Activated naive CD4-positive, alpha-beta T cell treated with anti-CD3 and anti-CD28 coated beads, Interleukin-2, amount 50 U/mL, for 24 hours (primary cell): ENCODE data around the gene MACROH2A1.

Experiments used
- H3K27ac Mint-ChIP-seq: one replicate; pipeline ENCODE4 v1.8.0; 2021; ENCODE audit warnings: mild to moderate bottlenecking, mixed read lengths
- H3K27me3 Mint-ChIP-seq: one replicate; pipeline ENCODE4 v1.8.0; 2021; ENCODE audit warnings: mixed read lengths
- H3K36me3 Mint-ChIP-seq: one replicate; pipeline ENCODE4 v1.8.0; 2021; ENCODE audit warnings: mixed read lengths
- H3K4me1 Mint-ChIP-seq: one replicate; pipeline ENCODE4 v1.8.0; 2021; ENCODE audit warnings: mixed read lengths
- H3K4me3 Mint-ChIP-seq: one replicate; pipeline ENCODE4 v1.8.0; 2021; ENCODE audit warnings: mild to moderate bottlenecking, mixed read lengths
- H3K9me3 Mint-ChIP-seq: one replicate; pipeline ENCODE4 v1.8.0; 2021; ENCODE audit warnings: mixed read lengths

MACROH2A1 gene

DNA sequence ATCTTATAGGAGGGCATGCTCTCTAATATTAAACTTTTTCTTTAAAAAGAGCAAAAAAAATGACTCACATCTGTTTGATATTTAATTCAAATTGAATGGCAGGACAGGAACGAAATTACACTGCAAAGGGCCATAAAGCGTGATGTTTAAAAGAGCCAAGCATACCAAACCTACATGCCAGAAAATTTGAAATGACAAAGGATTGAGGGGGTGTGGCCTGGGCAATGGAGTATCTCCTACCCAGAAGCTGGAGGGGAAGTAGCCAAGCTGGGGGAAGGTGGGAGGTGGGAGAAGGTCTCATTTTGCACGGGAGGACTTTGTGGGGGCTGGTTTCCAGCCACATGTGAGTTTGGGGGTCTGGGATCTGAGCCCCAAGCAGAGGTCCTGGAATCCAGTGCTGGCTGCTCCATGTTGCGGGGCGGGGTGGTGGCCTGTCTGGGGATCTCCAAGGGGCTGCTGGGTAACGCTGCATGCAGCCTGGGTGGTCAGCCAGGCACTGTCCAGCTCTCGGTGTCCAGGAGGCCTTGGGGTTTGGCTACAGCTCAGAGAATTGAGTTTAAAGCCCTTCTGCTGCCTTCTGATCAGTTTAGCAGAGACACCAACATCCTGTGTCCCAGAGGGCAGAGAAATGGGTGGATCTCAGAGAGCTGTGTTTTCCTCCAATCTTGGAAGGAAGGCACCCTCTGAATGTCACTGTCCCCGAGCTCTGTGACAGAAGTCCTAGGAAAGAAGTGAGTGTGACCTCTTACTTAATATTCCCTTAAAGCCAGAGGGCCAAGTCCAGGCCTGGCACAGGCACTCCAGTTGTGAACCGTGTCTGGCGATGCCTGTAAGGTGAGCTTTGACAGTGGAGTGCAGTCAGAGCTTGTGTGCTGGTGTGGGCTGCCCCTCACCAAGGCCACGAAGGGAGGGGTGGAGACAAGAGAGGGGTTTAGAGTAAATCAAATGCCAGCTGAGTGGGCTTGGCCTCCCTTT is 40.5 kb upstream of the MACROH2A1 start:
- no peaks in the 10 kb centered on the region for H3K36me3 Mint-ChIP-seq
- H3K4me1 Mint-ChIP-seq, result no peaks in the 10 kb centered on the region
- no peak overlapping the region for H3K27ac Mint-ChIP-seq
- H3K9me3 Mint-ChIP-seq, result no peaks in the 10 kb centered on the region
- peaks cover 7% of the 10 kb centered on the region for H3K27me3 Mint-ChIP-seq
- H3K4me3 Mint-ChIP-seq, result no peak overlapping the region

DNA sequence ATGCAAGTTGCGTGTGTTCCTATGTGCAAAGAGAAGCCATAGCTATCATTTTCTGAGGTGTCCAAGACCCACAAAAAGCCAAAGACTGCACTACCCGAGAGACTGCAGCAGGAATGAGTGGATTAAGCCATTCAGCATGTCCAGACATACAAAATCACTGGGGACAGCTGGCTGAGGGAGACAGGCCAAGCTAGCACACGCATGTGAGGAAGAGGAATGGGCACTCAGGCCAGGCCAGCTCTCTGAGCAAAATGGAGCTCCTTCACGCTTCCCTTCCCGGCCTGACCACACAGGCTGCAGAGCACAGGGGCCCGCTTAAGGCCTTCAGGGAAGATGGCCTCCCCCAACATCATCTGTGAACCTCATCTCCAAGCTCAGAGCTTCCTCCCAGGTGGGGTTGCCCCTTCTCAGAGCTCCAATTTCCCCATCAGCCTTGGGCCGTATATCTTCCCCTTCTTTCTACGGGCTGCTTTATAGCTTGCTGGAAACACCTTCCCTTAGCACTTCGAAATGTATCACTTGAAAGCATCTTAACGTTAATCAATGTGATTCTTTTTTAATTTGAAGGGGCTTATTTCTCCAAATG is 39.7 kb upstream of the MACROH2A1 start:
- H3K9me3 Mint-ChIP-seq, result no peaks in the 10 kb centered on the region
- H3K27me3 Mint-ChIP-seq, result peaks cover 7% of the 10 kb centered on the region
- H3K27ac Mint-ChIP-seq, result no peak overlapping the region
- H3K4me3 Mint-ChIP-seq, result no peak overlapping the region
- no peaks in the 10 kb centered on the region for H3K4me1 Mint-ChIP-seq
- H3K36me3 Mint-ChIP-seq, result no peaks in the 10 kb centered on the region

DNA sequence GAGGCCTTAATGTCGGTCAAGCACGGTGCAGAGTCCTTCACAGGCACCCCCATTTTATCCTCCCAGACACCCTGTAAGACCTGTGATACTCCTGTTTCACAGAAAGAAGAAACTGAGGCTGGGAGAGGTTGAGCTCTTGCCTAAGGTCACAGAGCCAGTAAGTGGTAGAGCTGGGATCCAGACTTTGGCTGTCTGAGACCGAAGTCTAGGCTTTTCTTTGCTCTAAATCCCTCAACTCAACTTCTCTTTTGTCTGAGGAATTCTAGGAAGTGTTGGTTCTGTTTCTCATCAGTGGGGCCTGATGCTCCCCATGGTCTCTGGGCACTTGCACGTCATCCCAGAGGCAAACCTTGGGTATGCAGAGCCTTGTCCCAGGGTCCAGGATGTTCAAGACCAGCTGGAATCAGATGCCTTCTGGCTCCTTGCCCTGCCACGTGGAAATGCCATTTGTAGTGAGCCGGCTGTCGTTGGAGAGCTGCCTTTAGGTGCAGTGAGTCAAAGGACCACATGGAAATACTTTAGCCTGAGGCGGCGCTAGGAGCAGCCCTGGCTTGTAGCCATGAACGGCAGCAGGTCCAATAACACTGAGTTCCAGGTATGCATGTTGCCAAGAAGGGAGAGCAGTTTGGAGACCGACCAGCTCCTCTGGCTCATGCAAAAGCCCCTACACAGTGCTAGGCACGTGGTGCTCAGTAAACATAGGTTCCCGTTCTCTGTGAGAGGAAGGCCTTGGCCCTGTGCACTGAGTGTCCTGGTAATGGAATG is 38.9 kb upstream of the MACROH2A1 start:
- Mint-ChIP-seq H3K27me3 (peaks cover 7% of the 10 kb centered on the region), H3K4me3 (no peak overlapping the region), H3K27ac (no peak overlapping the region), H3K9me3 (no peaks in the 10 kb centered on the region), H3K36me3 (no peaks in the 10 kb centered on the region), H3K4me1 (no peaks in the 10 kb centered on the region)

DNA sequence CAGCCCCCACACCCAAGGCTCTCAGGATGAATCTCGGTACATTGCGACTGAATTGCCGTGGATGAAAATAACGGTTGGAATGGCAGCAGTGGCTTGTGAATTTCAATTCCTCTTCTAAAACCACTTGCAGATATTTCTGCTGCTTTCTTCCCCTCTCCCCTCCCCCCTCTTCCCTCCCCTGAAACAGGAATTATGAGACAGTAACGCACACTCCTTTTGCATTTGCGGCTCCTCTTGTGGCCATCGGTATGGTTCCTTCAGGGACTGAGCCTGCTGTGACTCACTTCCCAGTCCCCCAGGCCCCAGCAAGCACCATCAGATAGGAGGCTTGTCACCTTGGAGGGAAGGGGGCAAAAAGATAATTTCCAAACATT is 38.4 kb upstream of the MACROH2A1 start:
- Mint-ChIP-seq H3K27me3 (peaks cover 7% of the 10 kb centered on the region), H3K4me3 (no peak overlapping the region), H3K27ac (no peak overlapping the region), H3K36me3 (no peaks in the 10 kb centered on the region), H3K9me3 (no peaks in the 10 kb centered on the region), H3K4me1 (no peaks in the 10 kb centered on the region)

DNA sequence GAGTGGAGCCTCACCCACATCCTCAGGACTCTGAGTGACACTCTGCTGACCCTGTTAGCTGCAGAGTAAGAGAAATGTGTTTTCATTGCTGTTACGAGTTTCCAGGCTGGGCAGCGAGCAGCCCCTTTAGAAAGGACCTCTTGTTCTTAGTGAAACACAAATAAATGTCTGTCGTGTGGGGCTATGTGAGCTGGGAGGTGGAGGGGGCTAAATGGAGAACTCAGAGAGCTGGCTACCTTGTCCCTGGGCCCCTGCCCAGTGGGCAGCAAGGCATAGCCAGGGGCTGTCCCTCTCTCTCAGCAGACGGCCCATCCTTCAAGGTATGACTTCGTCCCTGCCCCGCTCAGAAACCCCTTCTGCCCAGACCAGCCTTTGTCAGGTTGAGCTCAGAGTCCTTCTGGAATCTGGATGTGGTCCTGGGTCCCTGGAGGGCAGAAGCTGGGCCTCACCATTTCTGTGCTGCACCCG is 38.0 kb upstream of the MACROH2A1 start:
- H3K4me1 Mint-ChIP-seq, result no peaks in the 10 kb centered on the region
- H3K27ac Mint-ChIP-seq, result no peak overlapping the region
- no peaks in the 10 kb centered on the region for H3K36me3 Mint-ChIP-seq
- H3K9me3 Mint-ChIP-seq, result no peaks in the 10 kb centered on the region
- H3K4me3 Mint-ChIP-seq, result no peak overlapping the region
- H3K27me3 Mint-ChIP-seq, result peaks cover 7% of the 10 kb centered on the region

DNA sequence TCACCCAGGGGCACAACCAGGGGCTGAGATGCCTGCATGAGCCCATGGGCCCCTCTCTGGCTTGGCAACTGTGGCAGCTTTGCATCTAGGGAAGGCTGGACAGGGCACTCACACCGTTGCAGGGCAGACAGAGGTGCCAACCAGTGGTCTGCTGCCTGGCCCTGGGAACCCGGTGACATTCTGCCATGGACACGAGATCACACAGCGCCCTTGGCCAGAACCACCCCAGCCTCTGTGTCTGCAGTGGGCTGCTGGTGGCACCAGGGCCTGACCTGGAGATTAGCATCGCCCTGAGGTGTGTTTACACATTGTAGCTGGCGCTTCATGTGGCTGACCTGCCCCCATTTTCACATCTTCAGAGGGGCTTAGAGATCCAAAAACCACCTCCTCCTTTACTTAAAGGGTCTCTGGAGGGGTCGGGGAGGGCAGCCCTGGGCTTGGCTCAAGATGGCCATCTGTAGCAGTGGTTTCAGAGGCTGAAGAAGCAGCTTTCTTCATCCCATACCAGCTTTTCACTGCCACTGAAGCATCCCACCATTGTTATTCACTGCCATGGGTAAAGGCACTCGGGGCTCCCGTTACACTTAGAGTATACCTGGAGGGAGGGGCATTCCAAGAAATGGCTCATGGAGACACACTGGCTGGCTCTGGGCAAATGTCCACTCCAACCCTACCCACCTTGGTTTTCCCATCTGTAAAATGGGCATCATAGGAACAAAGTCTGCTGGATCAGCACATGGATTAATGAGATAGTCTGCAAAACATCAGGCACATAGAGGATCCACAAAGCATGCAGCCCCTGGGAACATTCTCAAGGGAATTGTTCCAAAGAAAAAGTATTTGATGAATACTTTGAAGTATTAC is 36.7 kb upstream of the MACROH2A1 start:
- Mint-ChIP-seq H3K36me3 (no peaks in the 10 kb centered on the region), H3K9me3 (no peaks in the 10 kb centered on the region), H3K27ac (no peak overlapping the region), H3K4me1 (no peaks in the 10 kb centered on the region), H3K27me3 (peaks cover 7% of the 10 kb centered on the region), H3K4me3 (no peak overlapping the region)

DNA sequence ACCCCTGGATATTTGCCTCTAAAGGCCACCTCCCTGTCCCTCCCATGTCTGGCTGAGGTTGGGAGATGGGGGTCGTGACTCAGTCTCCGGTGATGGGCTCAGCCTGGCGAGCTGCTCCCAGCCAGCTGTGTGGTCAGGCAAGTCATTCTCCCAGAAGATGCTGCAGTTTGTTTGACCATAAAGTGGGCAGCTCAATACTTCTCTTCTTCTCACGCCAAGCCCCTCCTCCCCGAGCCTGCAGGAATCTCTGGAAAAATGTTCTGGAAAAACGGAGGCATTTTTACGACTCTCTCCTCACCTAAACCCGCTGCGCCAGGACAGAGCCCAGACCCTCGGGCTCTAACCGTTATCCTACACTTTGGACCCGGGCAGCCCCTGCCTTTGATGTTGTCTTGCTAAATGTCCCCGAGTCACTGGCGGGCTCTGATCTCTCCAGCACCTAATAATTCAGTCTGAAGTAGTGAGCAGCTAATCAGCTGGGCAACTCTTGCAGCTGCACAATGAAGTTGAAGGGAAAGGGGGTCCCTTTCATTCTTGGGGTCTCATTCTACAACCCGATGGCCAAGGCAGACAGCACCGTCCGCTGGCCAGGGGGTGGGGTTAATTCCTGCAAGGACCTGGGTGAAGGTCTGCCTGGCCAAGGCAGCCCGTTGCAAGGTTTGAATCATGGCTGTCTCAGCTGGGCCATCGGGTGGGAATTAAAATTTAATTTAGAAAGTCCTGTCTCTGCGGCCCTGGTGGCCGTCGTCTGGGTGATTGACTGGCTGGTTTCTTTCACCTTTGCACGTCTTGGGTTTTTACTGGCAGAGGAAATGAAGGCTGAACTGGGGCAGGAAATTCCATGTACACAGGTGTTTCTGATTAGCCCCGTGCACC is 35.8 kb upstream of the MACROH2A1 start:
- H3K4me3 Mint-ChIP-seq, result no peak overlapping the region
- no peaks in the 10 kb centered on the region for H3K36me3 Mint-ChIP-seq
- no peaks in the 10 kb centered on the region for H3K4me1 Mint-ChIP-seq
- no peaks in the 10 kb centered on the region for H3K9me3 Mint-ChIP-seq
- no peak overlapping the region for H3K27ac Mint-ChIP-seq
- H3K27me3 Mint-ChIP-seq, result peaks cover 7% of the 10 kb centered on the region

DNA sequence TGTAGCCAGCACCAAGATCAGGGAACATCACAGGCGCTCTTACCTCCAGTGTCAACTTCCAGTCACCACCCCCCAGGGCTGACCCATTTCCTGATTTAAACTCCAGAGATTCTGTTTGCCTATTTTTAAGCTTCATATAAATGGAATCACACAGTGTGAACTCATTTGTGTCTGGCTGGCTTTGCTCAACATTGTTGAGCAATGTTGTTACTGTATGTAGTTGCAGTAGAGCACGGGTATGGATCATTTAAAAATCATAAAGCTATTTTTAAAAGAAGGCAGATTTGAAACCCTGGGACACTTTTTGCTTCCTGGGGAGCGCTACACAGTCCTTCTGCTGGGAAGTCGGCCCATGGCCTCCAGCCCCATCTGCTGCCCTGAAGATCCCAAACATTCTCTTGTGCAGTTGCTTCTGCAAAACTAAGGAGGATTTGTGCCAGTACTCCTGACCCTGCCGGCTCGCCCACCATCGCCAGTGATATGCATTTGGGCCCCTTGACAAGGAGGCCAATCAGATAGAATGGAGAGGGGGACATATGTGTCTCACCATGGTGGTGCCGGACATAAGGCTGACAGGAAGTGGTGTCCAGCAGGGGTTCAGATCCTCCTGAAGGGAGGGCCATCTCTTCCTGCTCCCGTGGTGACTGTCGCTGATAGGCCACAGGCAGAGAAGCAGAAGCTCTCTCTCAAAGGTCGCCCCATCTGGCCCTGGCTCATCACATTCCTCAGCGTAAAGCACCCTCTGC is 34.8 kb upstream of the MACROH2A1 start:
- H3K9me3 Mint-ChIP-seq, result peaks cover 1% of the 10 kb centered on the region
- no peak overlapping the region for H3K4me3 Mint-ChIP-seq
- peaks cover 7% of the 10 kb centered on the region for H3K27me3 Mint-ChIP-seq
- no peaks in the 10 kb centered on the region for H3K4me1 Mint-ChIP-seq
- no peak overlapping the region for H3K27ac Mint-ChIP-seq
- H3K36me3 Mint-ChIP-seq, result no peaks in the 10 kb centered on the region

DNA sequence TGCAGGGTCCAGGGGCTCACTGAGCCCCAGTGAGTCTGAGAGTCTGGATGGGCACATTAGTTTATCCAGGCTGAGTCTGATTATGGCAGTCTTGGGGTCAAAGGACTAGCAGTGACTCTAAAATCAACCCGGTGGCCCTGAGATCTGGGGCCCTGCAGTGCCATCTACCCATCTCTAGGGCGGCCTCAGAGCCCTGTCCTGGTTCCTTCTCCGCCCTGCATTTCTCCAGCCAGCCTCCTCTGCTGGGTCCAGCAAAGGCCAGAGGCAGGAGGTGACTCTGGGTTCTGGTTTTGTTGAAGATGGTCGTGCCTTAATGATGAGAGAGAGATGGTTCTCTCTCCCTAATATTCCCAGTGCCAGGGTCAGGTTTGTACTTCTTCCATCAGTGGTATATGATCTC is 33.1 kb upstream of the MACROH2A1 start:
- Mint-ChIP-seq H3K4me1 (no peaks in the 10 kb centered on the region), H3K27ac (no peak overlapping the region), H3K27me3 (peaks cover 10% of the 10 kb centered on the region), H3K4me3 (no peak overlapping the region), H3K36me3 (no peaks in the 10 kb centered on the region), H3K9me3 (peaks cover 5% of the 10 kb centered on the region)

DNA sequence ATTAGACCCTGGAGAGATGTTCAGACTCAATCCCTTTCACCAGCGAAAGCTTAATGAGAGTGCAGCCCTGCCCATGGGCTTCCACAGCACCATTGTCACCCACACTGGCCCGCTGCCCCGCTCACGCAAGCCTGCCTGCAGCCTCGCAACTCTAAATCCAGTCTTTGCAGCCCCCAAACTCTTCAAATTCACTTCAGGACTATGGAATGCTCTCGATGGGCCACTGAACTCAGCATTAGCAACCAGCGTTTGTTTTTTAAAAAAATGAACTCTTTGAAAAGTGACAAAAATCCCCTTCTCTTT is 31.1 kb upstream of the MACROH2A1 start:
- H3K27me3 Mint-ChIP-seq, result peaks cover 6% of the 10 kb centered on the region
- H3K36me3 Mint-ChIP-seq, result no peaks in the 10 kb centered on the region

DNA sequence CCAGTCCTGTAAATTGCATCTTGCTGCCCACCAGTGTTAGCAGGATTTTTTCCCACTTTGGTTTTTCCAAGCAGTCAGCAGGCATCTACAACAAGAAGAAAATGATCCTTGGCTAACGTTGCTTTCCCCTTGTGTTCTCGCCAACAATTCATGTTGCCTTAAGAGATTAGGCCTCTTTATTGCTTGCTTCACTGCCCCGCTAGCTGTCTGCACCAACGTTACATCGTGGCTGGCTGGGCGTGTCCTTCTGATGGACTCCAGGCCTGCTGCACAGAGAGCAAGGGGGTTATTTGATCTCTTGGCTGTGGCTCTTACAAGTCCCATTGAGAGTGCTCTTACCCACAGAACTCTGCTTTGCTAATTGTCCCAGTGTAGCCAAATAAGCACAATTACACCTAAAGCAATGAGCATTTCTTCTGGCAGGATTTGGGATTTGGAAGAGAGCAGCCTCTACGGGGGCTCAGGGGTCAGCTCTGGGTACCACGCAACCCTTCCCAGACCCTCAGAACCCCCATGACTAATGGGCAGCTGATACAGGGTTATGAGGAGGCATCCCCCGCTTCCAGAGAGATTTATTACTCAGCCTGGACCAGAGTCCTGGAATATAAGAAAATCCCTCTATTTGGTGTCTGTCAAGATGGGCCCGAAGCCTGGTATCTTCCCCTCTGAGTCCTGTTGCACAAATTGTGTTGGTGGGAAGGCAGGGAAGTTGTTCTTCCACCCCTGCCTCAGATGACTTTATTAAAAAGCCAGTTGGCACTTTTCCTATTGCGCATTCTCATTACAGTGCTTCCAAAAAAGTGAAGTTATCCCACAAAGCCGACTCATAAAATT is 30.5 kb upstream of the MACROH2A1 start:
- Mint-ChIP-seq H3K9me3 (peaks cover 5% of the 10 kb centered on the region), H3K27me3 (peaks cover 2% of the 10 kb centered on the region), H3K27ac (no peak overlapping the region), H3K36me3 (no peaks in the 10 kb centered on the region), H3K4me3 (no peak overlapping the region), H3K4me1 (peaks cover 3% of the 10 kb centered on the region)

More for the DNA sequence above, 31.1 kb upstream of the MACROH2A1 start:
- H3K4me3 Mint-ChIP-seq, result no peak overlapping the region
- H3K4me1 Mint-ChIP-seq, result peaks cover 3% of the 10 kb centered on the region
- peaks cover 5% of the 10 kb centered on the region for H3K9me3 Mint-ChIP-seq
- H3K27ac Mint-ChIP-seq, result no peak overlapping the region

DNA sequence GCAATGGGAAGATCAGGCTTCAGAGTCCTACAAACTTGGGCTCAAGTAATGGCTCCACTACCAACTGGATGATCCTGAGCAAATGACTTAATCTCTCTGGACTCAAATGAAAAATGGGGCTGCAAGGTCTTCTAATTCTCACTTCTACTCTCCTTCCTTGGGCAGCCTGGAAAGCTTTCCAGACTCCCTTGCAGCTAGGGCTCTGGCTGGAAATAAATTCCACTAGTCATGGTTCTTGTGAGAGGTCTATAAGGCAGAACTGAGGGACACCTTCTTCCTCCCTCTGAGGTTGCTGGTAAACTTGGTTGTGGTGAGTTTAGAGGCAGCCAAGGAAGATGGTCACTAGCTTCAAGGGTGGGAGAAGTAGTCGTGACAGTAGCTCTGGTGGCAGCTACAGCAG is 29.6 kb upstream of the MACROH2A1 start:
- H3K4me1 Mint-ChIP-seq, result peaks cover 3% of the 10 kb centered on the region
- H3K9me3 Mint-ChIP-seq, result peaks cover 5% of the 10 kb centered on the region
- no peaks in the 10 kb centered on the region for H3K36me3 Mint-ChIP-seq
- peaks cover 5% of the 10 kb centered on the region for H3K27me3 Mint-ChIP-seq
- H3K27ac Mint-ChIP-seq, result no peak overlapping the region
- H3K4me3 Mint-ChIP-seq, result no peak overlapping the region
